Mammary epithelial cell (primary cell): ENCODE measurements around the gene FBXO17.

Source experiments
- CTCF ChIP-seq, 2 donors: IDR thresholded peaks in 1 of 2; conservative IDR thresholded peaks in 1 of 2; 2 replicates each; pipeline ENCODE4 v1.5.1; 2011 to 2012; ENCODE audit warnings: inconsistent platforms in 2 of 2, low read length in 2 of 2, mild to moderate bottlenecking in 2 of 2, control low read depth in 1 of 2, low read depth in 1 of 2; ENCODE audit not compliant: insufficient read depth in 1 of 2; ENCODE audit errors: extremely low read depth in 1 of 2
- EZH2 ChIP-seq: IDR thresholded peaks from 2 replicates; pipeline ENCODE4 v1.6.1; 2012; ENCODE audit warnings: low read length, inconsistent platforms, borderline replicate concordance

- TF ChIP-seq CTCF (conservative IDR thresholded peaks at IDR 0.05 in 1 of 2, IDR thresholded peaks at IDR 0.05 in 1 of 2; ENCODE audit: extremely low read depth in 1 of 2, insufficient read depth in 1 of 2, low read depth in 1 of 2, low read length in 2 of 2) (peak; percentile 88 to 96), EZH2 (no peak)
These were observed 45.4 kb downstream of the FBXO17 start, which contains the start of gene SARS2 for GRCh38 chr19:38929929-38930775.
